ENCODE results near the gene ASTN1. TPM values are rescaled to one million over a fixed set of nuclear protein-coding genes. Genes with fewer than 3 reads are reported as not detected.

Gene ASTN1
- total RNA-seq, 1 experiment from 2014 or later = 0.05 TPM

- Histone ChIP-seq H3K9me3 (ENCODE audit: control insufficient read depth, insufficient read depth, low read depth, low read length) (no peaks in the 10 kb centered on the region), H3K4me3 (ENCODE audit: low read depth in 2 of 2, low read length in 2 of 2) (no peak overlapping the region), H3K36me3 (ENCODE audit: control insufficient read depth, insufficient read depth, low read length) (no peaks in the 10 kb centered on the region), H3K27ac (ENCODE audit: low read length) (no peak overlapping the region), H3K4me1 (ENCODE audit: control insufficient read depth, insufficient read depth, low read length) (no peaks in the 10 kb centered on the region), H3K27me3 (ENCODE audit: control insufficient read depth, insufficient read depth, low read length) (peaks cover 2% of the 10 kb centered on the region; the same call in 1 of the 2 replicates)
- TF ChIP-seq TCF7L2 (IDR thresholded peaks at IDR 0.05; ENCODE audit: low read depth, low read length) = no peak
- no peak for TF ChIP-seq REST (IDR thresholded peaks at IDR 0.05; ENCODE audit: insufficient read depth in 1 of 2, low read depth in 2 of 2, low read length in 1 of 2)
- TF ChIP-seq POLR2AphosphoS5 (IDR thresholded peaks at IDR 0.05; ENCODE audit: low read depth, low read length) = no peak
- TF ChIP-seq CTCF (IDR thresholded peaks at IDR 0.05) = no peak
- no peak for TF ChIP-seq SIN3A (IDR thresholded peaks at IDR 0.05; ENCODE audit: borderline replicate concordance, insufficient read depth, low read depth, low read length)
- in situ Hi-C loops (cut with HindIII; ENCODE audit: low pct_unique_long_range_greater_than_20kb, low sequenced_read_pairs) = no loop called here
- BruUV-seq (replicated peaks) = no TSS peak
- ATAC-seq = no peak
- POLR2A ChIA-PET = no interaction called here
- intact Hi-C loops (cut with micrococcal nuclease; ENCODE audit: unreplicated experiment) = no loop called here
- CTCF ChIA-PET = no interaction called here
- DNase-seq (ENCODE audit: low read depth, low spot score) = no peak
Observed at GRCh38 chr1:176942346-176942745, 222.2 kb downstream of the ASTN1 start.

GRCh38 chr1:176939993-176940392 is 224.5 kb downstream of the ASTN1 start:
- H3K4me1 ChIP-seq (ENCODE audit: control insufficient read depth, insufficient read depth, low read length) = no peaks in the 10 kb centered on the region
- H3K36me3 ChIP-seq (ENCODE audit: control insufficient read depth, insufficient read depth, low read length) = no peaks in the 10 kb centered on the region
- no peaks in the 10 kb centered on the region for H3K9me3 ChIP-seq (ENCODE audit: control insufficient read depth, insufficient read depth, low read depth, low read length)
- ChIA-PET CTCF (no interaction called here), POLR2A (no interaction called here)
- in situ Hi-C loops (cut with HindIII; ENCODE audit: low pct_unique_long_range_greater_than_20kb, low sequenced_read_pairs) (no loop called here), intact Hi-C loops (cut with micrococcal nuclease; ENCODE audit: unreplicated experiment) (no loop called here)
- H3K27ac ChIP-seq (ENCODE audit: low read length) = no peak overlapping the region
- no peak for TF ChIP-seq TCF7L2 (IDR thresholded peaks at IDR 0.05; ENCODE audit: low read depth, low read length)
- BruUV-seq (replicated peaks) = no TSS peak
- no peak for DNase-seq (ENCODE audit: low read depth, low spot score)
- H3K27me3 ChIP-seq (ENCODE audit: control insufficient read depth, insufficient read depth, low read length) = peaks cover 2% of the 10 kb centered on the region
- ATAC-seq = no peak
- no peak overlapping the region for H3K4me3 ChIP-seq (ENCODE audit: low read depth in 2 of 2, low read length in 2 of 2)

GRCh38 chr1:176938375-176938774 is 226.1 kb downstream of the ASTN1 start:
- Histone ChIP-seq H3K9me3 (ENCODE audit: control insufficient read depth, insufficient read depth, low read depth, low read length) (no peaks in the 10 kb centered on the region), H3K4me1 (ENCODE audit: control insufficient read depth, insufficient read depth, low read length) (no peaks in the 10 kb centered on the region), H3K4me3 (ENCODE audit: low read depth in 2 of 2, low read length in 2 of 2) (no peak overlapping the region), H3K27ac (ENCODE audit: low read length) (no peak overlapping the region), H3K36me3 (ENCODE audit: control insufficient read depth, insufficient read depth, low read length) (no peaks in the 10 kb centered on the region), H3K27me3 (ENCODE audit: control insufficient read depth, insufficient read depth, low read length) (peaks cover 2% of the 10 kb centered on the region)
- ChIA-PET POLR2A (no interaction called here), CTCF (no interaction called here)
- intact Hi-C loops (cut with micrococcal nuclease; ENCODE audit: unreplicated experiment) (no loop called here), in situ Hi-C loops (cut with HindIII; ENCODE audit: low pct_unique_long_range_greater_than_20kb, low sequenced_read_pairs) (no loop called here)
- no peak for ATAC-seq
- DNase-seq (ENCODE audit: low read depth, low spot score) = no peak
- TF ChIP-seq TCF7L2 (IDR thresholded peaks at IDR 0.05; ENCODE audit: low read depth, low read length) (no peak), REST (IDR thresholded peaks at IDR 0.05; ENCODE audit: insufficient read depth in 1 of 2, low read depth in 2 of 2, low read length in 1 of 2) (no peak), SIN3A (IDR thresholded peaks at IDR 0.05; ENCODE audit: borderline replicate concordance, insufficient read depth, low read depth, low read length) (no peak), POLR2AphosphoS5 (IDR thresholded peaks at IDR 0.05; ENCODE audit: low read depth, low read length) (no peak), CTCF (IDR thresholded peaks at IDR 0.05) (no peak)
- no TSS peak for BruUV-seq (replicated peaks)

All from Panc1 (cell line).